VCaP (cell line): ENCODE data around the gene DSTN.
A peak's percentile ranks its signal among the peaks of the same experiment; 100 is the strongest.

ENCODE experiments used
- H3K27ac ChIP-seq: fragments of 450-650 bp; 2 replicates; pipeline ENCODE4 v1.5.1; 2017
- CTCF ChIP-seq: fragments of 450-650 bp; conservative IDR thresholded peaks from 2 replicates; pipeline ENCODE4 v1.5.1; 2017; ENCODE audit warnings: mild to moderate bottlenecking, moderate library complexity

DSTN gene

GRCh38 chr20:17593902-17594301 is 24.0 kb downstream of the DSTN start:
- no peak for TF ChIP-seq CTCF

GRCh38 chr20:17594443-17594842 is 24.6 kb downstream of the DSTN start:
- no peak for TF ChIP-seq CTCF
- H3K27ac ChIP-seq, result peak overlapping the region; percentile 71

More at GRCh38 chr20:17593902-17594301, 24.0 kb downstream of the DSTN start:
- H3K27ac ChIP-seq, result peak overlapping the region; percentile 71

- TF ChIP-seq CTCF, result no peak
These were observed 26.0 kb downstream of the DSTN start for GRCh38 chr20:17595856-17596255.

GRCh38 chr20:17598013-17598550 is 28.2 kb downstream of the DSTN start:
- no peak overlapping the region for H3K27ac ChIP-seq
- TF ChIP-seq CTCF, result no peak

More at GRCh38 chr20:17595856-17596255, 26.0 kb downstream of the DSTN start:
- peak overlapping the region; percentile 71 for H3K27ac ChIP-seq

- TF ChIP-seq CTCF, result no peak
- H3K27ac ChIP-seq, result peak overlapping the region; percentile 97
These were observed 32.1 kb downstream of the DSTN start for GRCh38 chr20:17601957-17602356.

- peak overlapping the region; percentile 97 for H3K27ac ChIP-seq
- no peak for TF ChIP-seq CTCF
These were observed 32.6 kb downstream of the DSTN start for GRCh38 chr20:17602493-17602892.

GRCh38 chr20:17605131-17605660 is 35.3 kb downstream of the DSTN start:
- H3K27ac ChIP-seq, result peak overlapping the region; percentile 97
- TF ChIP-seq CTCF, result no peak
